Kidney (tissue), 14 donors: ENCODE data around the gene SETD4. TPM values are rescaled to one million over a fixed set of nuclear protein-coding genes. Genes with fewer than 3 reads are reported as not detected.

Source experiments
- DNase-seq, 5 donors: peaks; one replicate each; pipeline ENCODE4 v3.0.0-alpha.2; 2013 to 2020
- FAIRE-seq: peaks from 2 replicates; lab custom pipeline; 2012; peaks lifted over from hg19 to GRCh38; lab: Jason Lieb, UNC
- H3K27ac ChIP-seq, 2 donors: one replicate each; pipeline ENCODE4 v1.7.0; 2013; ENCODE audit warnings: low read depth in 2 of 2, low read length in 2 of 2, inconsistent platforms in 1 of 2
- H3K27me3 ChIP-seq: one replicate; pipeline ENCODE4 v1.7.1; 2013; ENCODE audit warnings: low read length, inconsistent platforms; ENCODE audit not compliant: control insufficient read depth, insufficient read depth
- H3K36me3 ChIP-seq, 3 donors: one replicate each; pipeline versions ENCODE4 v1.7.0 to v1.7.1; 2013; ENCODE audit warnings: low read length in 3 of 3, control low read depth in 1 of 3, inconsistent platforms in 1 of 3; ENCODE audit not compliant: insufficient read depth in 3 of 3, control insufficient read depth in 2 of 3
- H3K4me1 ChIP-seq, 3 donors: one replicate each; pipeline versions ENCODE4 v1.7.0 to v1.7.1; 2013; ENCODE audit warnings: low read length in 3 of 3, inconsistent platforms in 1 of 3, low read depth in 1 of 3; ENCODE audit not compliant: control insufficient read depth in 2 of 3, insufficient read depth in 2 of 3
- H3K4me3 ChIP-seq, 3 donors: one replicate each; pipeline versions ENCODE4 v1.7.0 to v1.8.1; 2013; ENCODE audit warnings: low read length in 3 of 3, control low read depth in 1 of 3, inconsistent platforms in 1 of 3
- H3K9ac ChIP-seq, 3 donors: one replicate each; pipeline versions ENCODE4 v1.7.0 to v1.7.1; 2013; ENCODE audit warnings: low read length in 3 of 3, control low read depth in 1 of 3, inconsistent platforms in 1 of 3
- H3K9me3 ChIP-seq, 3 donors: one replicate each; pipeline versions ENCODE4 v1.7.0 to v1.7.1; 2013; ENCODE audit warnings: low read length in 3 of 3, control low read depth in 1 of 3, inconsistent platforms in 1 of 3; ENCODE audit not compliant: control insufficient read depth in 2 of 3, insufficient read depth in 1 of 3
- intact Hi-C: fragments of 100-400 bp; cut with DNase I; formaldehyde crosslinking; loops from one replicate; pipeline ENCODE4 v1.11.1; 2022
- polyA plus RNA-seq: library from polyadenylated mRNA; stranded (reverse); fragments of 350-450 nt; fragmentation: Illumina TruSeq; extraction: RNeasy Lipid Tissue Mini Kit (QIAGEN cat#74804); gene quantifications from one replicate; pipeline ENCODE4 v1.2.3, GENCODE V29; 2014; ENCODE audit warnings: low read depth, low replicate concordance; ENCODE audit not compliant: insufficient read depth
- total RNA-seq: library from RNA; stranded (reverse); fragmentation: NEBNext Ultra II Directional; extraction: Animal tissue kit (Norgen Biotek cat#: 25700); gene quantifications from one replicate; pipeline ENCODE4 v1.2.1, GENCODE V29; 2021
- TF ChIP-seq, protein P1 (sequence below): IDR thresholded peaks from 3 replicates; pipeline ENCODE4 v1.5.1; 2012; ENCODE audit warnings: mild to moderate bottlenecking, moderate library complexity, borderline replicate concordance; ENCODE audit not compliant: insufficient read depth; ENCODE audit errors: extremely low read depth
- donor health status: control.
- donor health status: control.
- donor health status: control.
- donor health status: control.
- donor health status: control.
- donor health status: DM: yes; HTN: yes; CAD: no.
- donor health status: Normal renal cell carcinoma (clear cell type).

The SETD4 gene
- total and polyA plus RNA-seq, 2 donors from 2014 or later: 14.2 to 22.5 TPM

DNA sequence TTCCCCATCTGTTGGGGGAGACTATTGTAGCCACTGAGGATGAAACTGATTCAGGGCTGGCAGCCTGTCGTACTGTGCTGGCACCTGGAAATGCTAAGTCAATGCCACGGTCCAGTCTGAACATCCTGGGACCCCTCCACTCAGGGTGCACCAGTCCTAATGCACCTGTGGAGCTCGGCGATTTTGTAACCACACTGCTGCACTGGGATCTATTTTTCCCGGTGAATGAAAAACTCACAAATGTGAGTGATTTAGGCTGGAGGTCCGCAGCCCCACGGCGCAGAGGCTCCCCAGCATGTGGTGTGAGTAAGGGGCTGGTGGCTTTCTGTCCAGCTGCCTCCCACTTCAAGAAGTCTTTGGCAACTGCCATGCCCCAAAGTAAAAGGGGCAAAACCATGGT lies 35.5 kb downstream of the SETD4 start:
- FAIRE-seq: no peak
- H3K36me3 ChIP-seq: no peaks in the 10 kb centered on the region
- no peaks in the 10 kb centered on the region for H3K4me1 ChIP-seq
- no peak overlapping the region for H3K27ac ChIP-seq
- intact Hi-C loops: no loop called here
- H3K4me3 ChIP-seq: no peak overlapping the region
- TF ChIP-seq, protein P1, sequence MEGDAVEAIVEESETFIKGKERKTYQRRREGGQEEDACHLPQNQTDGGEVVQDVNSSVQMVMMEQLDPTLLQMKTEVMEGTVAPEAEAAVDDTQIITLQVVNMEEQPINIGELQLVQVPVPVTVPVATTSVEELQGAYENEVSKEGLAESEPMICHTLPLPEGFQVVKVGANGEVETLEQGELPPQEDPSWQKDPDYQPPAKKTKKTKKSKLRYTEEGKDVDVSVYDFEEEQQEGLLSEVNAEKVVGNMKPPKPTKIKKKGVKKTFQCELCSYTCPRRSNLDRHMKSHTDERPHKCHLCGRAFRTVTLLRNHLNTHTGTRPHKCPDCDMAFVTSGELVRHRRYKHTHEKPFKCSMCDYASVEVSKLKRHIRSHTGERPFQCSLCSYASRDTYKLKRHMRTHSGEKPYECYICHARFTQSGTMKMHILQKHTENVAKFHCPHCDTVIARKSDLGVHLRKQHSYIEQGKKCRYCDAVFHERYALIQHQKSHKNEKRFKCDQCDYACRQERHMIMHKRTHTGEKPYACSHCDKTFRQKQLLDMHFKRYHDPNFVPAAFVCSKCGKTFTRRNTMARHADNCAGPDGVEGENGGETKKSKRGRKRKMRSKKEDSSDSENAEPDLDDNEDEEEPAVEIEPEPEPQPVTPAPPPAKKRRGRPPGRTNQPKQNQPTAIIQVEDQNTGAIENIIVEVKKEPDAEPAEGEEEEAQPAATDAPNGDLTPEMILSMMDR: no peak
- H3K9ac ChIP-seq: no peak overlapping the region
- no peaks in the 10 kb centered on the region for H3K9me3 ChIP-seq
- no peaks in the 10 kb centered on the region for H3K27me3 ChIP-seq
- DNase-seq: no peak

DNA sequence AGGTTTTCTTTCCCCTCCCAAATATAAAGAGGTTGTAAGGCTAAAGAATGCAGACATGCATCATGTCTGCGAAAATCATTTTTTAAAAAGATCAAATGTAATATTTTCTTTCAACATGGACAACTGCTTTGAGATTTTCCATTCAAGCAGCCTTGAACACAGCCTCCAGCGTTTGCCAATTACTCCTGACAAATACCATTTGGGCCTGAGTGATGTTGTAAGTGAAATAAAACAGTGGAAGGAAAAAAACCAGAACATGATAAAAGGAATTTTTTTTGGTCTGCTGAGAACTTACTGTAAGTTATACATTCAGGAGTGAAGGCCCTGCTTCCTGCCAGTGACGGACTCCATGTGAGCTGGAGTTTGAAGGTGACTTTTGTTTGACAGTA lies 37.2 kb downstream of the SETD4 start:
- Histone ChIP-seq H3K9ac (no peak overlapping the region), H3K36me3 (no peaks in the 10 kb centered on the region), H3K4me3 (no peak overlapping the region), H3K9me3 (no peaks in the 10 kb centered on the region), H3K27me3 (no peaks in the 10 kb centered on the region), H3K27ac (no peak overlapping the region), H3K4me1 (no peaks in the 10 kb centered on the region)
- TF ChIP-seq, protein P1: no peak
- peak in 3 of 5 donors; percentile 33 to 89 (median 56) for DNase-seq
- intact Hi-C loops: no loop called here
- FAIRE-seq: no peak

GRCh38 chr21:36022427-36023091 lies 37.8 kb downstream of the SETD4 start:
- FAIRE-seq (no peak), DNase-seq (no peak)
- TF ChIP-seq, protein P1: no peak
- no peaks in the 10 kb centered on the region for H3K27me3 ChIP-seq
- H3K36me3 ChIP-seq: no peaks in the 10 kb centered on the region
- H3K4me1 ChIP-seq: no peaks in the 10 kb centered on the region
- no peak overlapping the region for H3K4me3 ChIP-seq
- no peak overlapping the region for H3K9ac ChIP-seq
- intact Hi-C loops: no loop called here
- H3K9me3 ChIP-seq: no peaks in the 10 kb centered on the region
- no peak overlapping the region for H3K27ac ChIP-seq
